Kidney tubule cell (primary cell): ENCODE data around the gene REG4.

Source experiments
- DNase-seq: peaks from one replicate; pipeline ENCODE4 v3.0.0-alpha.2; 2018; ENCODE audit warnings: low spot score

Gene REG4

DNA sequence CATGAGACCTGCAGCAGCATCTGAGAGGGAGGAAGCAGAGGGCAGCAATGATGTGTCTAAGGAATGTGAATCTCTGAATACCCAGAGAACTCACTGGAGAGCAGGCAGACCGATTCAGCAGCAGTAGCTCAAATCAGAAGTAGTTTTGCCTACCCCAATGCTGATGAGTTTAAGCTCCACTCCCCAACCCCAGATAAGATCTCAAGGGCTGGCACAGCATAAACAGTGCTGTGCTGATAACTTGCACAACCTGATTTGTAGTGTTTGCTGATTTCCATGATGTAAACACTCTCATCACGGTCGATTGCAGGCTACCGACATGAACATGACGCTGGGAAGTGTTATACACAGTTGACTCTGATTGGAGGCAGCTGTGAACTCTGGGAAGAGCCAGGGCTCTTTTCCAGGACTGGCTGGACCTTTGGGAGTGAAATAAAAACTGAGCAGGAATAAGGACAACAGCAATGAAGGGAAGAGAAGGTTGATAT, 31.3 kb downstream of the REG4 start:
- peak; percentile 42 for DNase-seq

DNA sequence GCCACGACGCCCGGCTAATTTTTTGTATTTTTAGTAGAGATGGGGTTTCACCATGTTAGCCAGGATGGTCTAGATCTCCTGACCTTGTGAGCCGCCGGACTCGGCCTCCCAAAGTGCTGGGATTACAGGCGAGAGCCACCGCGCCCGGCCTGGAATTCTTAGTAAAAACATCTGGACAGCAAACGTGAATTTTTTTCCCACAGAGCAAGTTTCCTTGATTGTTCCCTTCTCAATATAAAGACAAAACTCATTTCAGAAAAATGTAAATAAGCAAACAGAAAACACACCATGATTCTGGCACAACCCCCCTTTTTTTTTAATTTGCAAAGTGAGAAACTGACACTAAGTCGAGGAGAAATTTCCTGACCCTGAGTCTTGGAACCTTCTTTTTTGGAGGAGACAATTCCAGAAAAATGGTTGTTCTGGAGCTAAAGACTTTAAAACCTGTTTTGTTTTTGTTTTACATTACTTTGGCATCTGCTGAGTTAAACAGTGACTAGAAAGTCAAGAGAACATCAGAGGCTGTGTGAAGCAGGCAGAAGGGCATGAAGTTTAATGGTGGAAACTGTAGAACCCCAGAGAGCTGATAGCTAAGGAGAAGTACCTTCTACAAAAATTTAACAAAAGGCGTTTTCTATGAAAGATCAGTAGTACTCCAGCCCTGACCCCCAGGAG, 32.2 kb downstream of the REG4 start:
- no peak for DNase-seq

DNA sequence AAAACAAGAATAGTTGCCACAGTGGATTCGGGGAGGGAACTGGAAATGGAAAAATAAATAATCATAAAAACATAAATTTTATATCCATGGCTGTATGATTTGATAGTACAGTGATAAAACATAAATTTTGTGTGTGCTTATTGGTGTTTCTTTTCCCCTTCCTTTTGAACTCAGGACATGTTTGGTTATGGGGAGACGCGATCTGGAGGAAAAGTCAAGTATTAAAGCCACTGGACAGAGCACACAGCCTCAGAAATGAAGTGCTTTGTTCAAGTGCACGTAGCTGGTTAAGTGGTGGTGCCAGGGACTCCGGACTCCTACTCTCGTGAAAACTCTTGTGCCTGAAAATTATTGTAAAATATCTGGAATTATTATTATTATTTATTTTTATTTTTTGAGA, 32.9 kb downstream of the REG4 start:
- no peak for DNase-seq

DNA sequence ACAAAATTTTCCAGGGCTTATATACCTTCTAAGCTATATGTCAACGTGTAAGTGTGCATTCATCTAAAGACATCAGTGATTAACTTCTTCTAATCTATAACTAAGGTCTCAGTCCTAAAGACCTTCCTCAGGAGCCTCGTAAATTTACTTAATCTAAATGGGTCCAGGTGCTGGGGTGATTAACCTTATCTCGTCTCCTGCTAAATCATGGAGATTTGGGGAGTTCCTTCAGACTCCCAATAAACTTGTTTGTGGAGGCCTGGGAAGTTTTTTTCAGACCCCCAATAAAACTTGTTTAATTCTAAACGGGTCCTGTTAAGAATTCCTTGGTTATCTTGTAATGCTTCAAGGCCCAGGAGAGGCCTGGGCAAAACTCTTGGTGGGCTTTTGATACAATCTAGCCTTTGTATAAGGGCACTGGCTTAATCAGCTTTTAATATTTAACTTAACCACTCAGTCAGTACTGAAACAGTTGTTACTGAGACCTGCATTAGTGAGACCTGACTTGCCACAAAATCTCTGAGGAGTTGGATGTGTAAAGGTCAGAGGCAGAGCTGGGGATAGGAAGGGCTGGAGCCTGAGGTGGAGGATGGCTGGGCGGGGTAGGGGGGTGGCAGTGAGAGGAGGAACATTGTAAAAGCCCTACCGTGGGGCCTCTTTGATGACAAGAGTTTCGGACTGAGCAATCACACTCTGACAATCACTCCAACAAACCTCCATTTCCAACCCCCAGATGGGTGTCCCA, 36.3 kb downstream of the REG4 start:
- DNase-seq = peak; percentile 61

DNA sequence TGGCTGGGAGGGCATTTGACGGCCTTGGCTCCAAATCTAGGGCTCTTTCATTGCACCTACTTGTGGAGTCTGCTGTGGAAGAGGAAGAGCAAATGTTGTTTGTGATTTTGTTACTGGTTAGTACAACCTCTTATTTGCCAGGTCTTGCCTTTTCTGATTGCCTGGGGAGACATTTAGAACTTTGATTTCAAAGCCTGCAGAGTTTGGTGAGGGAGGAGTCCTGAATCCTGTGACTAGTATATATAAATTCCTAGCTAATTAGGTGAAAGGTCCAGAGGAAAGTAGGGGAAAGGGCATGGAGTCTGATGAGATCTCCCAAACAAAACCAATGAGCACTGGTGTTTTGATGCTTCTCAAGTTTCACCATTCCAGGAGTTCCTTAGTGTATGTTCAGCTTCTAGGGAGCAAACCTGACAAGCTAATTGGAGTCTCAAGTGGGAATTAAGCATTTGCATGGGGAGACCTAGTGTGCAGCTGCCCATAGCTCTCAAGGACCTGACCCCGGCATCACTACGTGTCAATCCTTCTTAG, 37.5 kb downstream of the REG4 start:
- peak; percentile 11 for DNase-seq

DNA sequence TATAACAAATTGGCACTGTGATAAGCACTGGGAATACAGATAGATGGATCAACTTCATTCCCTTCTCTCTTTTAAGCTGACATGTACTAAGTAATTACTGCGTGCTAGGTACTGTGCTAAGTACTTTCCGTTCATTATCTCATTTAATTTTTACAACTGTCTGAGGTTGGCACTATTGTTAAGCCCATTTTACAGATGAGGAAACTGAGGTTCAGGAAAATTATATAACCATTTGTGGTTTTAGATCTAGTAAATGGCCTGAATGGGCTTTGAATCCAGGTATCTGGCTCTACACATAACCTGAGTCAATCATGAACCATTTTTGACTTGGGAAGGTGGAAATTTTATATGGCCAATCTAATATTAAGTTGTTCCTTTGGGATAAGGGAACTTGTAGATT, 39.0 kb downstream of the REG4 start:
- DNase-seq = no peak

DNA sequence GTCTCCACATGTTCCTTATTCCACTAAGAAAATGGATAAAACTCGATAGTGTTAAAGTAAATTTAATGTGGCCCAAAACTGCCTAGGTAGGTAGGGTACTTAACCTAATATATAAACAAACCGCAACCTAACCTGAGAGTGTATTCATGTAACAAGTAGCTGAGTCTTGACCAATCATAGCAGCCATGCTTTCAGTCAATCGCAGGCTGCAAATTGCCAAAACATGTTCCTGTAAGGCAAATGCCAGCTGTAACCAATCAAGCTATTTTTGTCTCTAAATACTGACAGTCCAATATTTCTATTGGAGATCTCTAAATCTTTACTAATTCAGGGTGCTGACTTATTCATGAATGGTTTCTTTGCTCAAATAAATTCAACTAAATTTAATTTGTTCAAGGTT, 39.5 kb downstream of the REG4 start:
- DNase-seq = no peak

DNA sequence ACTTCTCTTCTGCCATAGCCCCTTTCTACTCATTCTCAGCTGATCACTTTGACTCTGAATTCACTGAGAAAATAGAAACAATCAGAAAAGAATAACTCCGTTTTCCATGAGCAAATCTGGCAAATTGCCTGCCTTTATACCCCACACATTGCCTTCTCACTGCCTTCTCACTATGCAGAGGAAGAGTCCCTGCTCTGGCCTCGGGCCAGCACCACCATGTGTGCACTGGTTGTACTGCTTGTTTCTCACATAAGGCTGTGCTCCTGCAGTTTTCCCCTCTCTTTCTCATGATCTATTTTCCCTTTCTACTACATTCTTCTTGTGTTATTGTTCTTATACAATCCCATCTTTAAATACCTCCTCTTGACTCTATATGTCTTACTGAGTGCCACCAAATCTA, 40.2 kb downstream of the REG4 start:
- DNase-seq = peak; percentile 26

DNA sequence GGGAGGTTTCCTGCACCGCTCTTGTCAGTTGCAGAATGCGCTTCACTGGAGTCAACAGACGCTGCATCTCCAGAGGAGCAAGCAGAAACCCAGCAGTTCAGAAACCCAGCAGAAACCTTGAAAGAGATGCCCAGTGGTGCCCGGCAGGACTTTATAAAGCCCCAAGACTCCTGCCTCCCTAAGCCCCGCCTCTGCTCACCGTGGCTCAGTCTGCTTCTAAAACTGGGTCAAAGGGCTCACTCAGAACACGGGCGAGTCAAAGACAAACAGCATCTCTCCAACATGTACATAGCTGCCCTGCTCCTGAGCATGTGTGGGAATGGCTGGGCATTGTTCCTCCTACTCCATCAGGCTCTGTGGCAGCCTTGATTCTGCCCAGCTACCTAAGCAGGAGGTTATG, 42.5 kb downstream of the REG4 start, which contains the start of gene HMGCS2:
Gene HMGCS2 (minus strand): TSS at position 128 of the 400 bp plus-strand sequence. CDS start 61 bp downstream, at position 67.
- no peak for DNase-seq

DNA sequence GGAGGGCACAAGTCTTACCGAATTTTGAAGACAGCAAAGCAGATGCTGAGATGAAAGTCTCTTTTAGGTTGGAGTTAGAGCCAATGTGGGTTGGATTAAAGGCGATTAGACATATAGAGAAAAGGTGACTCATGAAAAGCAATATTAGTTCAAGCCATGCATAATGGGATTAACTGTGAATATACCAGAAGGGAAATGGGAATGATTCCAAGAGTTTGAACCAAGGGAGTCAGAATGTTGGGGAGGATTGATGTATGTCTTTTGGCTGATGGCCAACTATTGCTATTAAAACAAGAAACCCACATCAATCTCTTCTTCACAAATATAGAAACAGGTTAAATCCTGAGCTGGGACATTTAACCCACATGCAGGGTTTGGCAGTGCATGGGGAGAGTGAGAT, 43.8 kb downstream of the REG4 start:
- no peak for DNase-seq

DNA sequence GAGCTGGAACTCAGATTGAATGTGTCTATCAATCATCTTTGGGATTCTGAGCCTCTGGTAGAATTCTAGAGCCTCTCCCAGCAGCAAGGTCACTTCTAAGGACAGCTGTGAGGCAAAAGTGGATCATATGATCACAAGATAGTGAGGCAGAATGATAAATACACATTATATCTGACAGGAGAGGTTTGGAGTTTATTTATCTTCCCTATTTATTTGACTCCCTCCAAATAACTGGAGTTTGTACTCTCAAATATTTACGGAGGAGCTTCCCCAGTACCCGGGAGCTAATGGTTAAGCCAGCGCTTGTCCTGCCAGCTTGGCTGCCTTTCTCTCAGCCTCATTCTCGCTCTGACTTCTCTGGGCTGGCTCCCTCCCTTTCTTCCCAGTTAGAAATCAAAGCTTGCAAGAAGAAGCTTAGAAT, 44.9 kb downstream of the REG4 start:
- DNase-seq = no peak

DNA sequence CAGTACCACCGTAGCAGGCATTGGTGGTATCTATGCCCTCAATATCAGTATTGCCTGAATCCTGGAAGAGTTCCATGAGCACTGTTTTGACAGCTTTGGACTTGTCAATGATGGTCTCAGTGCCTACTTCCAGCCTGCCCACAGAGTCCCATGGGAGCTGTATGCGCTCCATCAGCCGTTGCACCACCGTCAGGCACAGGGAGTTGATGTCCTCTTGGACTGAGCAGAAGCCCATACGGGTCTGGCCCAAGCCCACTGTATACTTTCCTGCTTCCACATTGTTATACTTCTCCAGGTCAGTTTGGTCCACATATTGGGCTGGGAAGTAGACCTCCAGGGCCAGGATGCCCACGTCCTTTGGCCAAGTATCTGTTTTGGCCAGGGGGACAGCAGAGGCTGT, 47.0 kb downstream of the REG4 start:
- no peak for DNase-seq

DNA sequence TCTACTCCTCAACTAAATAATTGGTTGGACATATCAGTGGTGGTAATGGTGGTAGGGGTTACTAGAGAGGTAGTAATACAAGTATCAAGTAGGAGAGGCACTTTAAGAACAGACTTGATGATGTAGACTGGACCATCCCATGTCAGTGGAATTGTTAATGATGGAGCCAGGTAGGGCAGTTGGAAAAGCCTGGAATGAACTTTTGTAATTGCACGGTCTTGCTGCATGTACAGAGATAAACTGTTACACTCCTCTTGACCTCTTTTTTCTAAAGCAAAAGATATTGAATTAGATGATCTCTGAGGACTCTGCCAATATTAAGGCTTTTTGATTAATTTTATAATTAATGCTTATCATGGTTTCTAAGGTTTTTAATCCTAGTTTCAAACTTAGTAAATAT, 48.3 kb downstream of the REG4 start:
- DNase-seq = no peak

DNA sequence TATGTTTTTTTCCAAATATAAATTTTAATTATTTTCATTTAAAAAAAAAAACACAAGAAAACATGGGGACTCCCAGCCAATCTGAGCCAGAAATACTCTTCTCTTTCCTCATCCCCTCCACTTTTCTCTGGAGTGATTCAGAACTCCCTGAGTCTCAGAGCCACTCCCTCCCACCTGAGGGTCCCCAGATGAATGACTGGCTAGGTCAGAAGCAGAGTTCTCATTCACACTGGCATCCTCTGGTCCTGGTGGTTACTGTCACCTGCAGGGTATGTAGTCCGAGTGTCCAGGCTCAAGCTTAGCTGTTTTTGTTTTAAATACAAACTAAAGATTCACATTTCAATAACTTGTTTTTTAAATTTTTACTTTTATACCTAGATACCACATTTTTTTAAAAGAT, 48.9 kb downstream of the REG4 start:
- DNase-seq = no peak

DNA sequence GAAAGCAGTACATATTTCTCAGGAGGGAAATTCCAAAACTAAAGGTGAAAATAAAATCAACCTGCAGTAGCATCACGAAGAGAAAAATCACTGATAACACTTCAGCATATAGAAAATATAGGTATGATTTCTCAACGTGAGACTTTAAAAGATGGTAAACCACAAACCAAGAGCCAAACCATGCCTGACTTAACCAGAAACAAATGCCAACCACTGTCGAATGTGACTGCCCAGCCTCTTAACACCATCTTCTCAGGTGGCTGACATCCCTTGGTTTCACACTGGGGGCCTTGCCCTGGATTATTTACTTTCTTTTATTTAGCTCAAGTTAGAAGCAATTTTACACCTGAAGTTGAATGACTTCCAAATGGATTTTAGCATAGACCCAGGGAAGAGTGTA, 52.7 kb downstream of the REG4 start:
- no peak for DNase-seq

DNA sequence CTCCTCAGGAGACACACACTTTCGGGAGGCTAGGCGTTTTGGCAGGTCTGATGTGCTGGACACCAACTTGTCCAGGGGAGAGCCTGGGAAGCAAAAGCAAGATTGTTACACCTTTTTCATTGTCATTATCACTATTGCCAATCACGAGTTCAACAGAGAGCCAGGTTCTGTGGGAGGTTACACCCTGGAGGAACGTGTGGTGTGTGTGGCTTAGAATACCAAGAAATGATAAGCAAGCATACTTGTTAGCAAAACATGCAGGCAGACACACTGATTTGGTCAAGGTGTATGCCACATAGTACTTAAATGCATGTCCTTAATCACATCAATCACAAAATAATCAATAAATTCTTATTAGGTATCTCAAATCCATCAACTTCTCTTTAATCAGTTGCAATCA, 58.7 kb downstream of the REG4 start:
- no peak for DNase-seq

DNA sequence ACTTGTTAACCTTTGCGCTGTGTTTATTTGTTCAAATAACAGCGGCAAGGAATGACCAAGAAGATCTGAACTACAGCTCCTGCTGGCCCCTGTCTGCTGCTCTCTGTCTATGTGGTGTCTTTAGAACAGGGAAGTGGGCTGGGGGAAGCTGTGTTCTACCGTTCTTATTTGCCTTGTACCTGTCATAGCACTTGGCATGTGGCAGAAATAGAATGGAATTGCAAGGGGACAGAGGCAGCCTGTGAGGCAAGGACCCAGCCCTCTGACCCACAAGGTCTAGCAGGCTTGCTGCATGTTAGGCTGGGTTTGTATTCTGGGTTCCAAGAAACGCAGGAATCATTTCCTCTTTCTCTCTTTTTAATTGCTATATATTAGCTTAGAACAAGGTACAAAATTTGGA, 63.2 kb downstream of the REG4 start:
- DNase-seq = no peak

DNA sequence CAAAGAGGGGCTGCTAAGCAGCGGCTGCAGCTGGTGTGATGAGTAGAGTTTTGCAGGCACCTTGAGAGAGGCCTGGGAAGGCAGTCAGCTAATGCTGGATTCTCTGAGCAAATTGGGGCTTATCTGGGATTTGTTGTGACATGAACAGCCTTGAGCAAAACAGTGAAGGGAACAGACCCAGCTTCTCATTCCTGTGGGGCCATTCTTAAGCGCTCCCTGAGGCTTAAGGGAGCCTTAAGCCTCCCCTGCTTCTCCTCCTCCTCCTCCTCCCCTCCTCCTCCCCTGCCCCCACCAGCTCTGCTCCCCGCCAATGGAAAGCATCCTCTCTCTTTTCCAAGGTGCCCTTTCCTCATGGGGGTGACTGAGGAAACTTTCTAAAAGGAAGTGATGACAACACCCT, 63.8 kb downstream of the REG4 start:
- no peak for DNase-seq

DNA sequence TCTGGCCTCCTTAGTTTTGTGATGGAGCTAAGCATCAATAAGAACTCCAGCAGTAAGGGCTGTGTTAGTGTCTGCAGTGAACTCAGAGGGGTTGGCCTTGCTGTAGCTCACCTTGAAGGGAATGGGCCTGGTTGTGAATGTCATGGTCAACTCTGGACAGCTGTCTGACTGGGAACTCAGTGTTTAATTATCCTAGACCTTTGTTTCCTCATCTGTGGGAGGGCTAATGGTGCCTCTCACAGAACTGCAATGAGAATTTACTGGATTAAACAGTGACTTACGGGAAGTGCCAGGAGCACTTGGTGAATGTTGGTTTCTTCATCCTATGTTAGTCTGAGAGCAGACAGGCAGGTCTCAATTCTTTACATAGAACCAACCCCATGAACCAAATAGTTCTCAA, 66.2 kb downstream of the REG4 start:
- DNase-seq = no peak

DNA sequence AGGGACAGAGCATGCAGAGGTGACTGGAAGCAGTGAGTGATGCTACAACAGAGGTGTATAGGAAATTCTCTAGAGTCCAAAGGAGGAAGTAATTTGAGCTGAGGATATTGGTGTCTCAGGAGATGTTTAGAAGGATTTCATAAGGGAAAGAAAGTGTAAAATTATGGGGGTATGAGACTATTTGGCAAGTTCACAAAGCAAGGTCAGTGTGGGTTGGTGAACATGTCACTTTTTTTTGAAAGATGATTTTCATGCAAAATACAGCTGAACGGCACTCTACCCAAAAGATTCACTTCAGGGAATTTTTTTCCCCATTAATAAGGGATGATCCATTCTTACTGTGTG, 66.7 kb downstream of the REG4 start:
- DNase-seq = no peak
